GM18907 (cell line): ENCODE data around the gene PPP1R14B.

Experiments used
- ATAC-seq: cut with Tn5 transposase; IDR thresholded peaks from one replicate; pipeline ENCODE4 v1.9.1; 2021; ENCODE audit warnings: mild to moderate bottlenecking, moderate library complexity; ENCODE audit not compliant: unreplicated experiment

Gene PPP1R14B, protein sequence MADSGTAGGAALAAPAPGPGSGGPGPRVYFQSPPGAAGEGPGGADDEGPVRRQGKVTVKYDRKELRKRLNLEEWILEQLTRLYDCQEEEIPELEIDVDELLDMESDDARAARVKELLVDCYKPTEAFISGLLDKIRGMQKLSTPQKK

DNA sequence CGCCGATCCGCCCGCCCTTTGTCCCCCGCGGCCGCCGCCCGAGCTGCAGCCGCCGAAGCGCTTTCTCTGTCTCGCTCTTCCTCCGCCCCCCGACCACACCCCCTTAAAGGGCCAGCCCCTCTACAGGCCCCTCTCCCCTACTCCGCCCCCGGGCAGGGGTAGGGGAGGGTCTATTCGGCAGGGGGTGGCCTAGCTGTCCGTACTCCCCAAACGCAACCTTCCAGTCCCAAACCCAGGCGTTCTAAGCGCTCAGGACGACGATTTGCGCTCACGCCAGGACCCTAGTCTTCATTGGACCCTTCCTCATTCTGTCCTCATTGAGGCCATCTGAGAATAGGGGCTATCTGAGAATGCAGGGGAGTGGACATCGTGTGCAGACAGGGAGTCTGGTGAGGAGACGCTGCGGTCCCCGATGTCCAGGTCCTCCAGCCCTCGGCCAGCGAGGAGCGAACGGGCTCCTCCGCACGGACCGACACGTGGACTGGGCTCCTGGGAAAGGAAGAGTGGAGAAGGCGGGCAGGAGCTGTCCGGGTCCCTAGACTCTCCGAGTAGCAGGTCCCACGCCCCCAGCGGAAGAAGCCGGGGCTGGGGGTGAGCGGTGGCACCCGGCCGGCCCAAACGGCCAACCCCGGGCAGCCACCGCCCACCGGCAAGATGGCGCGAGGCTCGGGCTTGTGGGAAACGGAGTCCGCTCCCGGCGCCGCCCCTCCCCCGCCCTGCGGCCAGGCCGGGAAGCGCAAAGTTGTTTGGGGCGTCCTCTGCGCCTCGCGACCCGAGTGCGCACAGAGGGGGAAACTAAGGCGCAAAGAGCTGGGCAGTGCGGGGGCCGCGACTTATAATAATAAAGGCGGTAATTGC lies at the start of gene PPP1R14B:
TSS of gene PPP1R14B (minus strand) at position 73 of the 858 bp plus-strand sequence. CDS start 270 bp downstream, outside the sequence.
- peak; percentile 28 for ATAC-seq

DNA sequence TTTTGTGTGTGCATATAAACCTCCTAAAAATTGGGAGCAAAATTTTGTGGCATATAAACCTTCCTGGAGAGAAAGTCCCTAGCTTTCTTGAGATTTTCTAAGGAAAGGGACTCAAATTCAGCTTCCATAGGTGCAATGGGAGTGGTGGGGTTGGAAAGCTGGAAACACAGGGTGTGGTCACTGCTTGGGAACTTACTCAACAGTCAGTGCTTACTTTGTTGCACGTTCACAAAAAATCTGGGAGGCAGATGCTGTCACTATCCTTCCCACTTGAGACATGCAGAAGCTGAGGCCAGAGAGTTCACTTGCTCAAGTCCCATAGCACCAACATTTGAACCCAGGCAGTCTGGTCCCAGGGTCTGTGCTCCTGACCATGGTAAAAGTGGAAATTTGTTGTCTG lies 49.5 kb upstream of the PPP1R14B start:
- no peak for ATAC-seq

DNA sequence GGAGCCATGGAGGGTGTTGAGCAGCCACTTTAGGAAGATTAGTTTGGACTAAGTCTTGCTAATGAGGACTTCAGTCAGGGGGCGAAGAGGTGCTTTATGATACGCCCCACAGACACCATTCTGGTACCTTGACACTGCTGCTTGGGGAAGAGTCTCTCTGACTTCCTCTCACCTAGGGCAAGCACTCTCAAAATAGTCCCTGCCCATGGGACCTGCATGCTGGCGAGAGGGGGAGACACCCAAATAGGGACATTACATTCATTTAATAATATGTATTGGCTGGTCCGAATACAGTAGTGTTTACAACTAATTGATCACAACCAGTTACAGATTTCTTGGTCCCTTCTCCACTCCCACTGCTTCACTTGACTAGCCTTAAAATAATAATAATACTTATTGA lies 49.0 kb upstream of the PPP1R14B start:
- no peak for ATAC-seq

DNA sequence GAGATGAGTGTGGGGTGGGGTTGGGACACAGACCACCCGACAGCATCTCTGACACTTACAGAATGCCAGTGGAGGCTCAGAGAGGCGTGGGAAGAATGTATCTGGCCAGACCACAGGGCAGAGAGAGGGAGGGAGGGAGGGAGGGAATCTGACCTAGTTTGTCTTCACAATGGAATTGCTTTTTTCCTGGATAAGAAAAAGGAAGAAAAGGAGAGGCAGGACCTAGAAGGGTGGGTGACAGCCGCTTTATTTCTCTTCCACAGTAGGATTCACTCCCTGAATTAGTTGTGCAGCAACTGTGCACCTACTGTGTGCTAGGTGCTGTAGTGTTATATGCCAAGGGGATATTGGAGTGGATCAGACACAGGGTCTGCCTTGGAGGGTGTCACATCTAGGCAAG lies 48.0 kb upstream of the PPP1R14B start:
- no peak for ATAC-seq

DNA sequence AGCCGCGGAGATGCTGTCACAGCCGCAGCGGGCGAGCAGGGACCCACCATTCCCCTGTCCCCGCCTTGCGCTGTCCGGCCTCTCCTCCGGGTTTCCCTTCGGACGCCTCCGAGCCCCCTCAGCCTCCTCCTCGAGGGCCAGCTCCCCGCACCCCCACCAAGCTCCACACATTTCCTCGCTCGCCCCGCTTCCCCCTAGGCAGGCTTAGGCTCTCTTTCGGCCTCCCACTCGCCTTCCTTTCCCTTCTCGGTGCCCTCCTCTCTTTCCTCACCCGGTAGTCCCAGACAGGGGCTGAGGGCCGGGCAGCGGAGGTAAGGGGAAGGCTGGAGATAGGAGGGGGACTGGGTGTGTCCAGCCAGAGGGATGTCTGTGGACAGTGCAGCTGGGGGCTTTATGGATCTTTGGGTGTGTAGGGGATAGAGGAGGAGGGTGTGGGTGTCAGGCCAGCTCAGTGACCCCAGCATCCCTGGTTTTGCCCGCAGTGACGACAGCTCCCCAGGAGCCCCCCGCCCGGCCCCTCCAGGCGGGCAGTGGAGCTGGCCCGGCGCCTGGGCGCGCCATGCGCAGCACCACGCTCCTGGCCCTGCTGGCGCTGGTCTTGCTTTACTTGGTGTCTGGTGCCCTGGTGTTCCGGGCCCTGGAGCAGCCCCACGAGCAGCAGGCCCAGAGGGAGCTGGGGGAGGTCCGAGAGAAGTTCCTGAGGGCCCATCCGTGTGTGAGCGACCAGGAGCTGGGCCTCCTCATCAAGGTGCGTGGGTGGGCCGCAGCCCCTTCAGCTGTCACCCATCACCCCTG lies 45.9 kb upstream of the PPP1R14B start:
- no peak for ATAC-seq

DNA sequence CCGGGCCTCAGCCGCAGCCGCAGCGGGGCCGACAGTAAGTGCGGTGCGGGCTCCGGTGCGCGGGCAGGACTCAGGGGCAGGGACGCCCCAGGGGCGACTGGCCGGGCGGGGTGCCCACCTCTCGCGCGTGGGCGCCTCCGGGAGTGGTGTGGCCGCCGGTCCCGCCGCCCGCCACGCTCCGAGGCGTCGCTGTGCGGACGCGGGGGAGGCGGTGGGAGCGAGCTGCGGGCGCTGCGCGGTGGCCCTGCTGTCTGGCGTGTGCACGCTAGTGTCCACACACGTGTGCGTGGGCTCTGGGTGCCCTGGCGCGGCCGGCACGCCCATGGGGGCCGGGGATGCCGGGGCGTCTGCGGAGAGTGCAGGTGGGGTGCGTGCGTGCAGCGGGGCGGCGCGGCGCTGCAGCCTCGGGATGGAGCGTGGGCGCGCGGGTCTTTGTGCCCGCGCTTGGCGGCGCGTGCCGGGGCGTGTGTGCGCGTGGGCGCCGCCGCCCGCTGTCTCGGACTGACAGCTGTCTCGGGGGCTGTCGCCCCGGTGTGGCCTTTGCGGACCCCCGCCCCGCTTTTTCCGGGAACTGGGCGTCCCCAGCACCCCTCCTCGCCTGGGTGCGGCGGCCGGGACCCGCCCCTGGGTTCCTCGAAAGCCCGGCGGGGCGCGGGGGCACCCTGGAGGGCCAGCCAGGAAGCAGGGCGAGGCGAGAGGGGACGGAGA lies 45.2 kb upstream of the PPP1R14B start:
- ATAC-seq: no peak

DNA sequence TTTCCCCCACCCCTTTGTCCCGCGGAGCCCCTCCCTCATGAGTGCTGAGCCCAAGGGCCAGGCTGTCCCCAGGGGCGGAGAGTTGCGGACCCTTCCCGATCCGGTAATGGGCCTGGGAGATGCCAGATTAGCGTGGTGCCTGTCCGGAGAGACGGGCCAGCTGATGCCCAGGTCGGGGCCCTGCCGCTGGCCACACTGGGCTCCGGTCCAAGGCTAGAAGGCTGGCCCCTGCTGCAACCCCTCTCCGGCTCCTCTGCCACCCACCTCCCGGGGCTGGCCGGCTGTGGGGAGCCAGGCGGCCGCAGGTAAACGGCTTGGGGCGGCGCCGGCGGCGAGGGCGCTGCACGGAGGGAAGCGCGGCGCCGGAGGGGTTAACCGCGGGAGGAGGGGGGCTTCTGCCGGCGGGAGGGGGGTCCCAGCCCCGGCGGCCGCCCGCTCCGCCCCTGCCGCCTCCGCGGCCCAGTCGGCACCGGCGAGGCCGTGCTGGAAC lies 44.6 kb upstream of the PPP1R14B start, which contains the start of gene KCNK4:
TSS of gene KCNK4 (plus strand) at position 41 of the 490 bp plus-strand sequence. CDS start 1,717 bp downstream, outside the sequence.
- no peak for ATAC-seq

DNA sequence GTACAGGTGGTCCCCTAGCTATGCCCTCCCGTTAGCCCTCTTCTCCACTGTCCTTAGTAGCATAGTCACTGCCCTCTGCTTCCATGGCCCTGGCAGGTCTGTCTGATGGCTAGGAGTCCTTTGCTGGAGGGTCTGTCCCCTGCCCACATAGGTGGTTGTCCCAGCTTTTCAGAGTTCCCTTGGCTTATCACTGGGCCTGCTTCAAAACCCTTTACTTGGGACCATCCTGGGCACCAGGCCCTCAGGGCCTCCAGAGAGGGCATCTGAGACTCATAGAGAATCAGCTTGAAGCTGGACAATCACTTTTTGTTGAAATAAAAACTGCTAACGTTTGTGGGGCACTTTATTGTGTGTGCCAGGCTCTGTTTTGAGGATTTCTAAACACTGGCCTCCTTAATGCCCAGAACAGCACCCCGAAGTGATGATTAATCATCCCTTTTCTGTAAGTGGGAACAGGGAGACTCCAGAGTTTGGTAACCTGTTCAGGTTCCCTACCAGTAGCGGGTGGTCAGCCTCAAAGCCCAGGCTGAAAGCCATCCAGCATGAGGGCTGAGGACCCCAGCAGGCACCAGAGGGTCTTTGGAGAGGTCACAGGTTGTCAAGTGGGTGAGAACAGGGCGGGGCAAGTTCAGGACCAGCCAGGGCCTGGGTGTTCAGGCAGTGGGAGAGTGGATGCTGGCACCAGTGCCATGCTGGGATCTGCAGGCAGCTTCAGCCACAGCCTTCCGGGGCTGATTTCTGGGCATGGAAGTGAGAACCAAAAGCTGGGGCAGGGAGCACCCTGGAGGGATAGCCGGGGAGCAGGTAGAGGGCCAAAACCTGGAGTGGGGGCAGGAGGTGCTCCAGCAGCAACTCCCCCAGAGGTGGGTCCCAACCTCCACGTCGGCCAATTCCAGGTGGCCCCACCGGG lies 43.9 kb upstream of the PPP1R14B start:
- ATAC-seq: no peak

DNA sequence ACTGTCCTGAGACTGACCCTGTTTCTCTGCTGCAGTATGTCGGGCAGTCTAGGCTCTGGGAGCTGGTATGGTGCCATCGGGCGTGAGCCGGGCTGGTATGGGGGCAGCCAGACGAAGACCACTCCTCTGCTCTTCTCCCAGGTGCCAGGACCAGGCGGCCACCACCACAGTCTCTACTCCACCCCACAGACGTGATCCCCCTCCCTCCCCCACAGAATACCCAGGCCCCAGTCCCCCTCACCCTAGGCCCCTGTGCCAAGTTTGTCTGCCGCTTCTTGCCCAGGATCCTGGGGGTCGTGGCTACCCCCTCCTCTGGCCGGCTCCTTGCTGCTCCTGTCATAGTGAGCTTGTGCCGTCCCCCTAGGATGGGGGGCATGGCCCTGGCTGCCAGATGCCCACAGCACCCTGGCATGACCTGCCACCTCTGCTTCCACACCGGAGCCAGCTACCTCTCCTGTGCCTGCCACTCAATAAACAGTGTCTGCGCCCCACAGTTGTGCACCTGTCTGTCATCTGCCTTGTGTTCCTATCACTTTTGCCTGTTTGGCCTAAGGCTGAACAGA lies 42.3 kb upstream of the PPP1R14B start:
- ATAC-seq: no peak

DNA sequence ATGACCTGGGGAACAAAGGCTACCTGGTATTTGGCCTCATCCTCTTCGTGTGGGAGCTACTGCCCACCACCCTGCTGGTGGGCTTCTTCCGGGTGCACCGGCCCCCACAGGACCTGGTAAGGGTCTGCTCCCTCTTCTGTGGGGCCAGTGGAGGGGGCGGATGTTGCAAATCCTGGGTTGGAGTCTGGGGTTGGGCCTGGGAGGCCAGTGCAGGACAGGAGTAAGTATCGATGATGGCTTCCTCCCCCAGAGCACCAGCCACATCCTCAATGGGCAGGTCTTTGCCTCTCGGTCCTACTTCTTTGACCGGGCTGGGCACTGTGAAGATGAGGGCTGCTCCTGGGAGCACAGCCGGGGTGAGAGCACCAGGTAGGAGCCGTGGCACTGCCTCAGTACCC lies 41.6 kb upstream of the PPP1R14B start:
- ATAC-seq: no peak

DNA sequence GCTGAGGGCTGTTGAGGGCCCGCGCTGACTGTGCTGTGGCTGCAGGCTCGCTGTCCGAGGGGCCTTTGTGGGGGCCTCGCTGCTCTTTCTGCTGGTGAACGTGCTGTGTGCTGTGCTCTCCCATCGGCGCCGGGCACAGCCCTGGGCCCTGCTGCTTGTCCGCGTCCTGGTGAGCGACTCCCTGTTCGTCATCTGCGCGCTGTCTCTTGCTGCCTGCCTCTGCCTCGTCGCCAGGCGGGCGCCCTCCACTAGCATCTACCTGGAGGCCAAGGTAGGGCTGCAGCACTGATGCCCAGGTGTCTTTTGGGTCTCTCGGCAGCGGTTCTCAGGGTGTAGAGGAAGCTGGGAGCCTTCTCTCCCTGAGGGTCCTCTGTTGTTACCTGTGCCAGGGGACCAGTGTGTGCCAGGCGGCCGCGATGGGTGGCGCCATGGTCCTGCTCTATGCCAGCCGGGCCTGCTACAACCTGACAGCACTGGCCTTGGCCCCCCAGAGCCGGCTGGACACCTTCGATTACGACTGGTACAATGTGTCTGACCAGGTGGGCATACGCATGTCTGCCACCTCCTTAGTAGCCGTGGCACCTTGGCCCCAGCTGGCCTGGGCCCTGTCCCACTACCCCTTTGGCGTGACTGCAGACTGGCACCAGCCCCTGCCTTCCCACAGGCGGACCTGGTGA lies 41.1 kb upstream of the PPP1R14B start:
- ATAC-seq: no peak

DNA sequence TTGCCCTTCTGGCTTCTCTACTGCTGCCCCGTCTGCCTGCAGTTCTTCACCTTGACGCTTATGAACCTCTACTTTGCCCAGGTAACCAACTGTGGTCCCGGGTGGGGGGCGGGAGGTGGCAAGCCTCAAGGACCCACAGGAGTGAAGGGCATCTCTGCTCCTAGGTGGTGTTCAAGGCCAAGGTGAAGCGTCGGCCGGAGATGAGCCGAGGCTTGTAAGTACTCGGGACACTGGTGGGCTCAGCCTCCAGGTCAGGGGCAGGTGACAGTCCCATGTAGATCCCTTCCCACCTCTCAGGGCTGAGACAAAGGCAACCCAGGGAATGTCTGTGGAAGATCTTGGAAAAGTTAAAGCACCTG lies 40.0 kb upstream of the PPP1R14B start:
- no peak for ATAC-seq

DNA sequence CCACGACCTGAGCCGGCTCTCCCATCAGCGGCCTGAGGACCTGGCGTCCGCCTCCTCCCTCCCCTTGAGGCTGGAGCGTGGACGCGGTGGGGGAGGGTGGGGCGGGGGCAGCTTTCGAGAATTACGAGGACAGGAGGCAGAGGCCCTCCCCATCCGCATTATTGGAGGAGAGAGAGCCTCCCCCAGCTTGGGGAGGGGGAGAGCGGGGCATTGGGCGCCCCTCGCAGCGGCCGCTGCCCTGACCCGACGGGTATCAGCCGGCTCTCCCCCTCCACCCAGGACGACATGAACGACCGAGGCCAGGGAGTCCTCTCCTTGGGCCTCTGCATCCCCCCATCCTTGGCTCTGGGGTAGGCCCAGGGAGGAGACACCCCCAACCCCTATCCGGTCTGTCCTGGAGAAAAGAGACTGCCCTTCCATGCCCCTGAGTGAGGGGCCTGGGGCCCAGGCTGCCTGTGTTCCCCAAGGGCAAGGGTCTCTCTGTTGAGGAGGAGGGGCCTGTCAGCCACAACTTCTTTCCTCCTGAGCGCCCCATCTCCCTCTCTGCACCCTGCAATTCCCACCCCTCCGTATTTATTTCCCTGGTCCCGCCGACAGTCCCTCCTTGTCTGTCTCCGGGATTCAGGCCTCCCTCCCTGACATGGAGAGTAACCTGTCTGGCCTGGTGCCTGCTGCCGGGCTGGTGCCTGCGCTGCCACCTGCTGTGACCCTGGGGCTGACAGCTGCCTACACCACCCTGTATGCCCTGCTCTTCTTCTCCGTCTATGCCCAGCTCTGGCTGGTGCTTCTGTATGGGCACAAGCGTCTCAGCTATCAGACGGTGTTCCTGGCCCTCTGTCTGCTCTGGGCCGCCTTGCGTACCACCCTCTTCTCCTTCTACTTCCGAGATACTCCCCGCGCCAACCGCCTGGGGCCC lies 39.4 kb upstream of the PPP1R14B start:
- peak; percentile 8 for ATAC-seq

DNA sequence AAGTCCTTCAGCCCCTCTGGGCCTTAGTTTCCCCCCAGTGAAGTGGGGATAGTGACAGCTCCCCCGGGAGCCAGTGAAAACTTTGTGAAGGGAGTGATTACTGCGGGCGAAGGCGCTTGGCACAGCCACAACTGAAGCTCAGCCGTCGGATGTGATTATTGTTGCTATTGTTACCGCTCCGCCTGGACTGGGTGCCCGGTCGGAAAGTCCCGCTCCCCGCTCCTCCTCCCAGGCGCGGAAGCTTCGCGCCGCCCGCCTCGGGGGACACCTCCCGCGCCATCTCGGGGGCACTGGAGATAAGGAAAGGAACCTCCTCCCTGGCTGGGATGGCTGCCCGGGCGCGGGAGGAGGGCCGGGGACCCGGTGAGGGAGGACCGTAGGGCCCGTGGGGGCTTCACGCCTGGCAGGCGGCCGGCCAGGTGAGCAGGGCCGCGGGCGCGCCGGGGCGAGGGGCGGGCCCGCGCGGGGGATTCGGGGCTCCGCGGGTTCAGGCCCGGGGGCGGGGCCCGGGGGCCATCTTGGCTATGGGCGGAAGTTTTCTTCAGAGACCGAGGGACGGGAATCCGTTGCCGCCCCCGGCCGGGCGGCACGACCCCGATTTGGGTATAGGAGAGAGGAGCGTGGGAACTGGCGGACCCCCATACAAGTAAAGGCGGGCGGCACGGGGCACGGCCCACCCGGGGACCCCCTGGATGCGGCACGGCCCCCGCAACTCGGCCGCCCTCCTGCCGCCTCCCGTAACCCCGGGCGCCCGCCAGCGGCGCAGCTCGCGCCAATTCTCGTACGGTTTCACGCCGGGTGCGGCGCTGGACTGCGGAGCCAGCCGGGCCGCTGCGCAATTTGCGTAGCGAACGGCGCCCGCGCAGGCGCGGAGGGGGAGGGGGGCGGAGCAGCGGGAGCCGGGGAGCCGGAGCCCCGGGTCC lies 38.5 kb upstream of the PPP1R14B start, which contains the start of gene GPR137:
TSS of gene GPR137 (plus strand) at position 887 of the 923 bp plus-strand sequence. CDS start 677 bp downstream, outside the sequence.
- peak; percentile 60 for ATAC-seq

DNA sequence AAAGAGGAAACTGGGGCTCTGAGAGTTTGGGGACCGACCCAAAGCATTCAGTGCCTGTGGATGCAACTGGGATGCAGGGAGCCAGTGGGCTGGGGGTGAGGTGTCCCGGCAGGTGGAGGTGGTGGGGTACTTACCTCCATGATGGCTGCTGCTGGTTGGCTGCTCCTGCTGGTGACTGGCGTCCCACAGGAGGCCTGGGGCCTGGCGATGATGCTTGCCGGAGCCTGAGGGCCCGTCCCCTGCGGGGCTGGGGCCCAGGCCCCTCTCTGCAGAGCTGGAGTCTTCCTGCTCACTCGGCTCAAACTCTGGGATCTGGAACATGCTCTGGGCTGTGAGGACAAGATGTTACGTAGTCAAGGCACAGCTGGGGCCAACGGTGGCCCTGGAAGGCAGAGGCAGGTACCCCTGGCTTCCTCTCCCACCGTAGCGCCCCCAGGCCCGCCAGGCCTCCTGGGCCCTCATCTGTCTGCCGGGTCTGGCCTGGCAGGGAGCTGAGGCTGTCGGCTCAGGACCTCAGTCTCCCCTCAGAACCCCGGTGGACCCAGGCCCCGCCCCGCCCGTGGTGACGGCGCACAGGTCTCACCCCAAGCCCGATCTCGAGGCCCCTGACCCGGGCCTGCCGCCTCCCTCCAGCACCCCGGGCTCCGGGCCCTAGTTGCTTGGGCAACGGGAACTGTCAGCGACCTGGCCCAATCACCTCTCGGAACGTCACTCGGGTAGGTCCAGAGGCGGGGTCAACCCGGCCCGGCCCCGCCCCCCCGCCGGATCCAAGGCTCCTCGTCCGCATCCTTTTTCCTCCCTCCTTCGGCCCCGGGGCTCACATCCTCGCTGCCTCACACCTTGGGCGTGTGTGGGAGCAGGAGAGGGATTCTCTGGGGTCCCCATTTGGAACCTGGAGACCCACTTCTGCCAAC lies 37.6 kb upstream of the PPP1R14B start, which contains the start of gene BAD:
TSS of gene BAD (minus strand) at position 618 of the 914 bp plus-strand sequence. CDS start at position 321, 297 bp downstream.
- peak; percentile 77 for ATAC-seq
